HFF-Myc (cell line): ENCODE data around the gene MMP10.

Experiments used
- DNase-seq: peaks from one replicate; pipeline ENCODE4 v3.0.0-alpha.2; 2011; ENCODE audit warnings: low read depth; ENCODE audit errors: extremely low read depth
- H3K4me3 ChIP-seq: replicated peaks from 2 replicates; pipeline ENCODE4 v1.5.1; 2011; ENCODE audit warnings: low read depth, mild to moderate bottlenecking, control low read depth, low read length
- CTCF ChIP-seq: IDR thresholded peaks from 2 replicates; pipeline ENCODE4 v1.5.1; 2012; ENCODE audit warnings: mild to moderate bottlenecking, low read depth, low read length, control low read depth; ENCODE audit errors: missing control alignments

Gene MMP10

GRCh38 chr11:102799681-102800340, 19.4 kb upstream of the MMP10 start:
- H3K4me3 ChIP-seq, result no peak overlapping the region
- TF ChIP-seq CTCF, result no peak
- peak; percentile 50 for DNase-seq

- no peak for TF ChIP-seq CTCF
- peak within 1 kb of the TSS; percentile 8; the same call in 1 of the 2 replicates for H3K4me3 ChIP-seq
- DNase-seq, result no peak
Observed at GRCh38 chr11:102798012-102798746, 17.8 kb upstream of the MMP10 start, which contains the start of gene MMP1. TSS of gene MMP1 (minus strand) at chr11:102798160. CDS start at chr11:102798092, 68 bp downstream.

- peak; percentile 72 for TF ChIP-seq CTCF
- H3K4me3 ChIP-seq, result no peak overlapping the region
- DNase-seq, result peak; percentile 40
Observed at GRCh38 chr11:102794382-102794781, 14.0 kb upstream of the MMP10 start.

- no peak overlapping the region for H3K4me3 ChIP-seq
- TF ChIP-seq CTCF, result no peak
- DNase-seq, result no peak
Observed at GRCh38 chr11:102793677-102794290, 13.4 kb upstream of the MMP10 start.

- DNase-seq, result no peak
- H3K4me3 ChIP-seq, result no peak overlapping the region
- no peak for TF ChIP-seq CTCF
Observed at GRCh38 chr11:102792604-102793003, 12.2 kb upstream of the MMP10 start.

GRCh38 chr11:102791271-102792036, 11.0 kb upstream of the MMP10 start:
- H3K4me3 ChIP-seq, result no peak overlapping the region
- no peak for DNase-seq
- TF ChIP-seq CTCF, result no peak
